GM18870 (cell line): Measurements from ENCODE around the gene CD163L1.
"Not testable (repeated sequence)": the region's sequence is repeated elsewhere in the genome, so short reads cannot be mapped to it uniquely, and the experiment has no call there.

ENCODE experiments used
- ATAC-seq: cut with Tn5 transposase; IDR thresholded peaks from one replicate; pipeline ENCODE4 v1.9.1; 2021; ENCODE audit warnings: moderate library complexity; ENCODE audit not compliant: unreplicated experiment

Gene CD163L1

GRCh38 chr12:7444076-7444475 is at the start of gene CD163L1:
CD163L1 (minus strand) TSS chr12:7444153; CDS start chr12:7444127, 26 bp downstream.
- no peak for ATAC-seq

DNA sequence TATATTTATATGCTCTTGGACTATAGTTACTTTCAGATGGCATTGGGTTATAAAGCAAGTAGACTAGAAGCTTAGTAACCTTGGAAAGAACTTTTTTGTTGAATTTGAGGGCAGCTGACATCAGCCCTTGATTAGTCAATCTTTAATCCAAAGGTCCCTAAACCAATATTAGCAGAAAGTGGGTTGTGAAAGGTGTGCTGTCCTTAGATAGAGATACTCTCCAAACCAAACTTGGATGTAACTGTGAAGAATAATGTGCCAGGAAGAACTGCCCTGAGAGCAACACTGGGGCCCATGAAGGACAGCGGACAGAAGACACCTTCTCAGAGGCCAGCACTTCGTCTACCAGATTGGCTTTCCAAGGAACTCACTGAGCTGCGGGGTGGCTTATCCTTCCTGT is 49.1 kb upstream of the CD163L1 start:
- ATAC-seq = no peak

DNA sequence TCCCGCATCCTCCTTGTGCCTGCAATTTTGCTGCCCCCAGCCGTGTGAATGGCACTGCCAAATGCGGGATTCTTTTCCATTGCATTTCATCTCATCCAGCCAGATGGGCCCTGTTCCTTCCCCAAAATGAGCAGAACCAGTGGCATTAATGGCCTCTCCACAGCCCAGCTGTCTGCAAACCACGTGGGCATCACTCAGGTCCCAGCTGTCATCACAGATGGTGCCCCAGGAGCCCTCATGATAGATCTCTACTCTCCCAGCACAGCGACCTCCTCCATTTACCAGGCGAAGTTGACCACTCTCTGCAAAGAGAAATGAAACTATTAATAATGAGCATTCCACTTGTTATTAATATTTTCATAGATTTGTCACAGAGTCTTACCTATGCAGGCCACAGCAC is 42.6 kb upstream of the CD163L1 start:
- no peak for ATAC-seq

DNA sequence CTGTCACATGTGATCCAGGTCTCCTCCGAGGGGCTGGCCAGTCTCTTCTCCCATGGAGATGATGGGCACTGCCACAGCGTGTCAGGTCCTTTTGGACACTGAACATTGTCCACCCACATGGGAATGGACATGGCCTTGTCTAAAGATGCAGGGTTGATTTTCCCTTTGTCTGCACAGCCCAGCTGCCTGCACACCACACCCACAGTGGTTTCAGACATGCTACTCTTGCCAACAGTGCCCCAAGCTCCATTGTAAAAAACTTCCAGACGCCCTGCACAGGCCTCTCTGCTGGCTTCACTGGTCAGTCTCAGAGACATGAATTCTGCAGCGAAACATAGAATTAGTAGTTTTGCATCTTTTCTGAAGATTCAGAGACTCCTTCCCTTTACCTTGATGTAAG is 41.1 kb upstream of the CD163L1 start:
- no peak for ATAC-seq

GRCh38 chr12:7483343-7483742 is 39.4 kb upstream of the CD163L1 start:
- no peak for ATAC-seq

GRCh38 chr12:7479771-7480170 is 35.8 kb upstream of the CD163L1 start:
- ATAC-seq = no peak

- no peak for ATAC-seq
These were observed 28.1 kb upstream of the CD163L1 start for GRCh38 chr12:7472060-7472459.

DNA sequence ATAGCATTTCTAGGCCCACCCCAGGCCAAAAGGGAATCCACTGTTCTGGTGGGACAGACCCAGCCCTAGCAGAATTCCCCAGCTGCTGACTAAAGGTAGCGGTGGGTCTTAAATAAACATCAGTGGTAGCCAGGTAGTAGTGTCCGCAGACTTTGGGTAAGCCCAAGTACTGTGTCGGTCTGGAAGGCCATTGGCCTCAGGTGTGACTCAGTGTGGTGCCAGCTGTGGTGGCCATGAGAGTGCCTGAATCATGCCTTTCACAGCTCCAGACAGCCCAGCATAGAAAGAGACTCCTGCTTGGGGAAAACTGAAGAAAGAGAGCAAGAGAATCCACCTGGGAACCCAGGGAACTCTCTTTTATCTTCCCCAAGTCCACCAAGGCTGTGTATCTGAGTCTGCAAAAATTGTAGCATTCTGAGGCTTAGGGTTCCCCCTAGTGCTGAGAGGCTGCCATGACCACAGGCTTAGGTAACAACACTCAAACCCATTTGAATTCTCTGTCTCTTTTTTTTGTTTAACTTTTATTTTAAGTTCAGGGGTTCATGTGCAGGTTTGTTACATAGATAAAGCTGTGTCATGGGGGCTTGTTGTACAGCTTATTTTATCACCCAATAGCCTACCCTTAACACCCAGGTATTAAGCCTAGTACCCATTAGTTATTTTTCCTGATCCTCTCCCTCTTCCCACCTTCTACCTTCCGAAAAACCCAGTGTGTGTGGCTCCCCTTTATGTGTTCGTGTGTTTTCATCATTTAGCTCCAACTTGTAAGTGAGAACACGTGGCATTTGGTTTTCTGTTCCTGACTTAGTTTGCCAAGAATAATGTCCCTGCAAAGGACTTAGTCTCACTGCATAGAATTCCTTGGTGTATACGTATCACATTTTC is 16.7 kb upstream of the CD163L1 start:
- no peak for ATAC-seq

DNA sequence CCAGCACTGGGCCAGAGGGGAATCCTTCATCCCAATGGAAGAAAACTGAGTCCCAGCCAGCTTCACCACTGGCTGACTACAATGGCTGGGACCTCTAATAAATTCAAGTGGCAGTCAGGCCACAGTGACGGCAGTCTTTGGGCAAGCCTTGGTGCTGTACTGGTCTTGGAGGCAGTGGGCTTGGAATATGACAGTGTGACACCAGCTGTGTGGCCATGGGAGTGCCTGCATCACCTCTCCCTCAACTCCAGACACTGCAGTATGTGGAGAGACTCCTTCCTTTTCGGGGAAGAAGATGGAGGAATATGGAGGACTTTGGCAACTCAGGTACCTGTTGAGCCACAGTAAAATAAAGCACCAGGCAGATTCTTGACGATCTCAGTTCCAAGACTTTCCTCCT is 16.0 kb upstream of the CD163L1 start:
- ATAC-seq = no peak

DNA sequence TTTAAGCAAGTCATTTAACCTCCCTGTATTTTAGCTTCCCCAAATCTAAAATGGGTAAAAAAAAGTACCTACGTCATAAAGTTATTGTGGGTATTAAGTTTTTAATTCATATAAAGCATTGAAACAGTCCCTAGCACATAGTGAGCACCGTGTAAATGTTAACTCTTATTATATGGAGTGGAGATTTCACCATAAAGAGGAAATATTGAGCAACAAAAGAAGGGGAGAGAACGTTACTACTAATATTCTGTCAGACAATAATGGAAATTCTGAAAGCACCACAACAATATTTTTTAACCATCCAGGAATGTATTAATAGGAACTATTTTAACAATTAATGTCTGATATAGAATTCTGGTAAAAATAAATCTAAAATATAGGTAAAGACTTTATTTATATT is 7.8 kb upstream of the CD163L1 start:
- ATAC-seq = no peak

GRCh38 chr12:7450667-7451066 is 6.7 kb upstream of the CD163L1 start:
- no peak for ATAC-seq

DNA sequence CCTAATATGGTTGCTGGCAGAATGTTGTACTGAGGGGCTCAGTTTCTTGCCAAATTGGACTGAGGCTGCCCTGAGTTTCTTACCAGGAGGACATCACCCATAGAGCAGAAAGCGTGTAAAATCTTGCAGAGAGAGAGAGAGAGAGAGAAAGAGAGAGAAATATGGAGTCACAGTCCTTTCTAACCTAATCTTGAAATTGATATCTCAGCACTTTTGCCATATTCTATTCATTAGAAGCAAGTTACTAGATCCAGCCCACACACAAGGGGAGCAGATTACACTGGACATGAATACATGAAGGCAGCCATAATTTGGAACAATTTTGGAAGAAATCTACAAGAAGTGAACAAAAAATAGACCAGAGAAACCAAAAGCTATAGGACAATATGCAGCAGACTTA is 4.1 kb upstream of the CD163L1 start:
- ATAC-seq = no peak

DNA sequence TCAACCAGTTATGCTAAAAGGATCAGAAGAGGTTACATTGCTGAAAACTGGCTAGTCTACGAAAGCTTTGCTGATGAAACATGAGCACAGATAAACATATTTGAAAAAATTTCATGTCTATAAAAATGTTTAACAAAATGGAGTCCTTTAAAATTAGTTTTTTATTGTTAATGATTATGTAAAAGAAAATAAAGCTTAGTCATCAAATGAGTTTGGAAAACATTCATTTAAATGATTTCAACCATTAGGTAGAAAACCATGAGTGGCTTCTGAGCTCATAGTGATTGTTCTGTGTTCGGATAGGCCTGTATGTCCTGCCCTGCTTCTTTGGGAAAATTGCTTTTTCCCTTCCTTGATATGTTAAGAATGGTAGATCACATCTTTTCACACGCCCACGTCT is 584 bp upstream of the CD163L1 start:
- no peak for ATAC-seq

DNA sequence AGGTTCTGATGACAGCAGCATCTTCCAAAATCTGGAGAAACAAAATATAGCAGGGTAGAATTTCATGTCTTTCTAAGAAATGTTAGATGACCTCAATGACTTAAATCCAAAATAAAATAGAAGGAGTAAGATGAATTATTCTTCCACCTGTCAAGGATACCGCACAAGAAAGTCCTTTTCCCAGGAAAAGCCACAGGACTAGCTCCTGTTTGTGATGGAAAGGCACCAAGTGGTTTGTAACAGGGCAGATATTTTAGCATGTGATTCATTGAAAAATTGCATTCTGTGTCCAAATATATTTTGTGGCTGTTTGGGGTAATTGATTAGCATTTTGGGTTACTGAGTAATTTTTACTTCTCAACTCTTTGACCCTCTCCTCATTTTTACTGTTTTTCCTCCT is 2.7 kb downstream of the CD163L1 start:
- ATAC-seq = no peak

DNA sequence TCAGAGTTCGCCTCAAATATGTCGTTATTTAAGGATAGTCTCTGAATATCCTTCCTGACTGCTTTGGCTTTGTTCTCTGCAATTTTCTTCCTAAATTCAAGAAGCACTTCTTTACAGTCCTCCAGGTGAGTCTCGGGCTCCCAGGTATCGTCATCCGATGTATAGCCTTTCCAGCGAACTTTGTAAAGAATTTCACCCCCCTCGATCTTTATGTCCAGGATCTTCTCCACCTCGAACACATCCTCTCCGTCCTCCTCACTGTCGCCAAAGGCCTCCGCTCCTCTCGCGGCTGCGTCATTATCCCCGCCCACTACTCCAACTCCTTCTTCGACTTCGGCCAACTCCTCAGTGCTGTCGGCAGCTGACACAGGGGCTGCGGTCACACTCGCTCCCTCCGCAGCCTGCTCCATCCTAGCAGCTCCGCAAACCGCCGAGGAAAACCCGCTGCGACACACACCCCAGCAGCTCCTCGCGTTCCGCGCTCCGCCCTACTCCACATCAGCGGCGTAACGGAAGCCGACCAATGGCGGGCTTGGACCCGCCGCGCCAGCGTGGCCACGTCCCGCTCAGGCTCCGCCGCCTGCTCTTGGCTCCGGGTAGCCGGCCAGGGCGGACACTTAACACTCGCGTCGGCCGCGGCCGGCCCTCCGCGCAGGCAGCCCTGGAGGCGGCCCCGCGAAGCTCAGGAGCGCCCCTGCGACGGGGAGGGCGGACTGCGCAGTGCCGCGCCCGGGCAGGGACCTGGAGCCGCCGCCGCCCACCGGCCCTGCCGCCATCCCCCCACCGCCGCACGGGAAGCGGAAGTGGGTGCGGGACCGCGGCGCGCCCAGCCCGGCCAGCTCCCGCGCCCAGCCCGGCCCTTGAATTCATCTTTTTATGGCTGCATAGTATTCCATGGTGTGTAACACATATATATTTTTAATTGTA is 4.1 kb downstream of the CD163L1 start:
- no peak for ATAC-seq

DNA sequence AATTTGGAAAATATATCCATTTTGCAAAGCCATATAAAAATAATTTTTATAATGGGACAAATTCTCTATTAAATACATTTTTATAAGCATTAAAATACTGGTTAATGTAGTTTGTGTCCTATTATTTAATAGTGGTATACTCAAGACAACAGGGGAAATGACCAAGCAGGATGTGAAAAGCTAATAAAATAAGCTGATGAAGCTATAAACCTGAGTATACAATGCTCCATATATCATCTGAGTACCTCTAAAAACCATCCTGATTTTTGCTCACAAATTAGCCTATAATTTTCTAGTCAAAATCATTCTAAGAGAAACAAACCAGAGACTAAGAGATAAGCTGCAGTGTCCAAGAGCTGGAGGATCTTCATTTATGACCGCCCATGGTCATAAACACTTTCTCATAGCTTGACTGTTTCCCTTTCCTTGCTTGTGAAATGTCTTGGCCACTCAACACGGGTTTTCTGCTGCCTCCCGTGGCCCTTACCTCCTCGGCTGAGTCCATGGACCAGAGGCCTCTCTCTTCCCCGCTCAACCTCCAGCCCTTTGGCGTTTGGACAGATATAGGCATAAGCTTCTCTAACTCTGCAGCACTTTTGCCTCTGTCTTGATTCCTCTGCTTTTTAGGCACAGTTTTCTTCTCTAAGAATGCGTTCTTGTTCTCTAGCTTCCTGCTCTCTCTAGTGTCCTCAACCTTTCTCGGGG is 5.5 kb downstream of the CD163L1 start:
- not testable (repeated sequence) for ATAC-seq

DNA sequence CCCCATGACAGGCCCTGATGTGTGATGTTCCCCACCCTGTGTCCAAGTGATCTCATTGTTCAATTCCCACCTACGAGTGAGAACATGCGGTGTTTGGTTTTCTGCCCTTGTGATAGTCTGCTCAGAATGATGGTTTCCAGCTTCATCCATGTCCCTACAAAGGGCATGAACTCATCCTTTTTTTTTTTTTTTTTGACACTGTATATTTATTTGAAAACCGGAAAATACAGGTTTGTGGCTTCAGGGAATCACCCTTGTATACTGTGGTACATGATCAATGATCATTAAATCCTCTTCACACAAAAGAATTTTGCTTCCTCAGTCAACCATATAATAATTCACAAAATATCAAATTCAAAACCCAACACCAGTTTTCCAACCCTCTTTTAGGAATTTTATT is 6.5 kb downstream of the CD163L1 start:
- not testable (repeated sequence) for ATAC-seq

DNA sequence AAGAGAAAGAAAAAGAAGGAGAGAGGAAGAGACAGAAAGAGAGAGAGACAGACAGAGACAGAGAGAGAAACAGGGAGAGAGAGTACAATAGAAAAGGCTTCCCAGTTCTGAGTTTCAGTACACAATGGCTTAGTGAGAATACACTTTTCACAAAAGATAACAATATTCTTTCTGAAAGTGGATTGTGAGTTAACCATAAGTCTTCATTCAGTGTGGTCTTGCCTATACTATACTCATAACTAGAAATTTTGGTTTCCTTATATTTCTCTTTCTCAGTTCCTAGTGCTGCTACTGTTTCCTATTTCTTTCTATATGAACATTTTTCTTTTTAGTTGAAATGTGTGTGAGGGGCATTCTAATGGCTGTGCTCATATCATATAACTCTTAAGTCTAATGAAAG is 9.3 kb downstream of the CD163L1 start:
- ATAC-seq = no peak

GRCh38 chr12:7433276-7433822 is 10.6 kb downstream of the CD163L1 start:
- ATAC-seq = no peak

GRCh38 chr12:7431993-7432685 is 11.8 kb downstream of the CD163L1 start:
- no peak for ATAC-seq
